ENCODE data around the gene ACIN1.

- no peak for TF ChIP-seq POLR2AphosphoS5 (IDR thresholded peaks at IDR 0.05; ENCODE audit: low read depth, low read length)
- no peak for TF ChIP-seq POLR2A (IDR thresholded peaks at IDR 0.05; ENCODE audit: low read depth, low read length)
- TF ChIP-seq TAF1 (IDR thresholded peaks at IDR 0.05; ENCODE audit: borderline replicate concordance, low read depth, low read length) = no peak
These were observed 42.4 kb upstream of the ACIN1 start for GRCh38 chr14:23137192-23137812.

All from GM12892 (cell line).